Activated CD8-positive, alpha-beta T cell treated with anti-CD3 and anti-CD28 coated beads for 36 hours (primary cell): ENCODE data around the gene TRPM3. TPM values are rescaled to one million over a fixed set of nuclear protein-coding genes. Genes with fewer than 3 reads are reported as not detected.

ENCODE experiments used
- ATAC-seq: fragments of 200-7000 bp; cut with Tn5 transposase; one replicate; pipeline ENCODE4 v1.10.0; 2021; ENCODE audit warnings: mild to moderate bottlenecking, moderate library complexity
- CTCF ChIA-PET: fragments of 350-600 bp; sonication (Branson Sonifier 250); formaldehyde crosslinking; loops from one replicate; lab custom pipeline; 2021; ENCODE audit warnings: antibody characterized with exemption; lab: Charles Lee
- POLR2A ChIA-PET: fragments of 350-600 bp; sonication (Branson Sonifier 250); formaldehyde crosslinking; loops from one replicate; lab custom pipeline; 2021; ENCODE audit warnings: antibody characterized with exemption; lab: Charles Lee
- DNase-seq: peaks from one replicate; pipeline ENCODE4 v3.0.0-alpha.2; 2020
- H3K27ac Mint-ChIP-seq: one replicate; pipeline ENCODE4 v1.8.0; 2021; ENCODE audit warnings: mild to moderate bottlenecking, mixed read lengths
- H3K27me3 Mint-ChIP-seq: one replicate; pipeline ENCODE4 v1.8.0; 2021; ENCODE audit warnings: mixed read lengths
- H3K36me3 Mint-ChIP-seq: one replicate; pipeline ENCODE4 v1.8.0; 2021; ENCODE audit warnings: low read depth, mixed read lengths
- H3K4me1 Mint-ChIP-seq: one replicate; pipeline ENCODE4 v1.8.0; 2021; ENCODE audit warnings: low read depth, mixed read lengths
- H3K4me3 Mint-ChIP-seq: one replicate; pipeline ENCODE4 v1.8.0; 2021; ENCODE audit warnings: mild to moderate bottlenecking, moderate library complexity, mixed read lengths
- H3K9me3 Mint-ChIP-seq: one replicate; pipeline ENCODE4 v1.8.0; 2021; ENCODE audit warnings: mixed read lengths
- CTCF ChIP-seq: fragments of 200-600 bp; IDR thresholded peaks from one replicate; pipeline ENCODE4 v1.8.0; 2022; ENCODE audit warnings: antibody characterized with exemption, mild to moderate bottlenecking
- intact Hi-C: fragments of 100-400 bp; cut with micrococcal nuclease; formaldehyde crosslinking; loops from one replicate; pipeline ENCODE4 v1.10.0; 2022
- total RNA-seq, 2 experiments: library from RNA; stranded (reverse); gene quantifications; one replicate each; pipeline ENCODE4 v1.2.3, GENCODE V29; 2021

TRPM3 gene
- total RNA-seq, 2 experiments from 2014 or later: not detected

- Mint-ChIP-seq H3K4me1 (no peaks in the 10 kb centered on the region), H3K4me3 (no peak overlapping the region), H3K27ac (no peak overlapping the region), H3K36me3 (no peaks in the 10 kb centered on the region), H3K9me3 (no peaks in the 10 kb centered on the region), H3K27me3 (no peaks in the 10 kb centered on the region)
- no peak for TF ChIP-seq CTCF
- intact Hi-C loops: no loop called here
- ATAC-seq (no peak), DNase-seq (no peak)
- ChIA-PET POLR2A (no interaction called here), CTCF (no interaction called here)
These were observed 523.5 kb downstream of the TRPM3 start for GRCh38 chr9:70597886-70598285.

- Mint-ChIP-seq H3K4me1 (no peaks in the 10 kb centered on the region), H3K27me3 (no peaks in the 10 kb centered on the region), H3K4me3 (no peak overlapping the region), H3K36me3 (no peaks in the 10 kb centered on the region), H3K9me3 (no peaks in the 10 kb centered on the region), H3K27ac (no peak overlapping the region)
- intact Hi-C loops: no loop called here
- DNase-seq: no peak
- ChIA-PET CTCF (no interaction called here), POLR2A (no interaction called here)
- no peak for TF ChIP-seq CTCF
- ATAC-seq: no peak
These were observed 526.2 kb downstream of the TRPM3 start for GRCh38 chr9:70595211-70595610.

GRCh38 chr9:70594386-70594944 is 527.0 kb downstream of the TRPM3 start:
- H3K4me3 Mint-ChIP-seq: no peak overlapping the region
- intact Hi-C loops: no loop called here
- H3K36me3 Mint-ChIP-seq: no peaks in the 10 kb centered on the region
- no peaks in the 10 kb centered on the region for H3K9me3 Mint-ChIP-seq
- H3K4me1 Mint-ChIP-seq: no peaks in the 10 kb centered on the region
- no peak for ATAC-seq
- no peak for DNase-seq
- no peak overlapping the region for H3K27ac Mint-ChIP-seq
- POLR2A ChIA-PET: interaction anchor here (0.6 kb wide), 1 partner anchor 648 kb away, joined by 4 read pairs; no protein-coding TSS in a partner anchor
- no peak for TF ChIP-seq CTCF
- CTCF ChIA-PET: interaction anchor here (1.8 kb wide), 1 partner anchor 8 kb away, joined by 20 read pairs; no protein-coding TSS in a partner anchor
- no peaks in the 10 kb centered on the region for H3K27me3 Mint-ChIP-seq

GRCh38 chr9:70593241-70593640 is 528.2 kb downstream of the TRPM3 start:
- CTCF ChIA-PET: interaction anchor here (1.3 to 1.8 kb wide), 2 partner anchors 9 to 11 kb away, joined by 4 to 20 read pairs; no protein-coding TSS in a partner anchor
- H3K4me1 Mint-ChIP-seq: no peaks in the 10 kb centered on the region
- DNase-seq: no peak
- no peak for ATAC-seq
- H3K4me3 Mint-ChIP-seq: no peak overlapping the region
- H3K36me3 Mint-ChIP-seq: no peaks in the 10 kb centered on the region
- H3K27me3 Mint-ChIP-seq: no peaks in the 10 kb centered on the region
- no peaks in the 10 kb centered on the region for H3K9me3 Mint-ChIP-seq
- intact Hi-C loops: no loop called here
- no peak for TF ChIP-seq CTCF
- H3K27ac Mint-ChIP-seq: no peak overlapping the region
- POLR2A ChIA-PET: no interaction called here

- no peak for ATAC-seq
- ChIA-PET CTCF (no interaction called here), POLR2A (no interaction called here)
- Mint-ChIP-seq H3K4me1 (no peaks in the 10 kb centered on the region), H3K4me3 (no peak overlapping the region), H3K9me3 (no peaks in the 10 kb centered on the region), H3K27ac (no peak overlapping the region), H3K36me3 (no peaks in the 10 kb centered on the region), H3K27me3 (no peaks in the 10 kb centered on the region)
- intact Hi-C loops: no loop called here
- DNase-seq: no peak
- no peak for TF ChIP-seq CTCF
These were observed 531.1 kb downstream of the TRPM3 start for GRCh38 chr9:70590315-70590677.
